ENCODE measurements around the gene PAIP2. TPM values are rescaled to one million over a fixed set of nuclear protein-coding genes. Genes with fewer than 3 reads are reported as not detected.
A peak's percentile ranks its signal among the peaks of the same experiment; 100 is the strongest.

The PAIP2 gene
- total and polyA plus RNA-seq, 11 donors = 93.2 to 154 (median 132) TPM

GRCh38 chr5:139394123-139394653 lies 52.5 kb downstream of the PAIP2 start:
- peaks cover 5 to 80% (median 51%) of the 10 kb centered on the region in 12 donors for H3K4me1 ChIP-seq
- peak overlapping the region; percentile 65 to 82 (median 69) for H3K4me3 ChIP-seq
- H3K36me3 ChIP-seq = peaks cover 0 to 14% (median 0%) of the 10 kb centered on the region in 9 donors
- ATAC-seq (peak in 3 of 4 donors; percentile 11 to 50 (median 33)), DNase-seq (peak in 4 of 5 donors; percentile 72 to 87 (median 78))
- 1 to 3% (median 2%) methylated on average over 14 to 62 of the region's 62 CpGs; no CpG with 5 or more reads in 1 of the 4 donors for WGBS, 4 donors
- peak overlapping the region; percentile 84 to 97 (median 93) for H3K27ac ChIP-seq
- TF ChIP-seq POLR2A (IDR thresholded peaks at IDR 0.05) (no peak), CTCF (IDR thresholded peaks at IDR 0.05) (peak; percentile 26 to 78 (median 44))
- peaks cover 0 to 28% (median 0%) of the 10 kb centered on the region in 9 donors for H3K27me3 ChIP-seq
- H3K9me3 ChIP-seq = no peaks in the 10 kb centered on the region
- intact Hi-C loops (cut with DNase I) = loop anchor here in 5 of 10 donors (2.0 to 10.0 kb wide), 4 partner anchors 21 to 99 kb away; partner anchors contain the start of genes PAIP2 (in 5 of the 5) and MATR3 (in 1 of the 5)

GRCh38 chr5:139394654-139395566 lies 53.3 kb downstream of the PAIP2 start, which contains the start of gene PROB1:
TSS of gene PROB1 (minus strand) at chr5:139395104. CDS start at chr5:139395081, 23 bp downstream.
- WGBS, 4 donors = 6 to 15% (median 12%) methylated on average over 36 to 76 of the region's 76 CpGs
- H3K36me3 ChIP-seq = peaks cover 0 to 17% (median 0%) of the 10 kb centered on the region in 9 donors
- intact Hi-C loops (cut with DNase I) = loop anchor here in 6 of 10 donors (1.0 to 10.0 kb wide), 5 partner anchors 20 to 100 kb away; partner anchors contain the start of genes PAIP2 (in 5 of the 6) and MATR3 (in 1 of the 6)
- DNase-seq = peak; percentile 74 to 87 (median 82)
- TF ChIP-seq POLR2A (IDR thresholded peaks at IDR 0.05) (peak; percentile 39 to 58), CTCF (IDR thresholded peaks at IDR 0.05) (no peak)
- peaks cover 0 to 28% (median 0%) of the 10 kb centered on the region in 9 donors for H3K27me3 ChIP-seq
- peak within 1 kb of the TSS; percentile 65 to 82 (median 69) for H3K4me3 ChIP-seq
- H3K4me1 ChIP-seq = peaks cover 5 to 79% (median 51%) of the 10 kb centered on the region in 12 donors
- no peaks in the 10 kb centered on the region for H3K9me3 ChIP-seq
- peak within 1 kb of the TSS; percentile 84 to 97 (median 93) for H3K27ac ChIP-seq
- ATAC-seq = peak; percentile 76 to 81 (median 78)

GRCh38 chr5:139395844-139396640 lies 54.4 kb downstream of the PAIP2 start:
- Histone ChIP-seq H3K27ac (peak overlapping the region; percentile 84 to 97 (median 93)), H3K36me3 (peaks cover 0 to 22% (median 0%) of the 10 kb centered on the region in 9 donors), H3K4me1 (peaks cover 5 to 68% (median 48%) of the 10 kb centered on the region in 12 donors), H3K27me3 (peaks cover 0 to 28% (median 0%) of the 10 kb centered on the region in 9 donors), H3K9me3 (no peaks in the 10 kb centered on the region), H3K4me3 (peak overlapping the region in 9 of 12 donors; percentile 65 to 82 (median 70))
- TF ChIP-seq CTCF (IDR thresholded peaks at IDR 0.05) (no peak), POLR2A (IDR thresholded peaks at IDR 0.05) (peak in 1 of 2 donors; percentile 28)
- intact Hi-C loops (cut with DNase I) = loop anchor here in 4 of 10 donors (1.0 to 10.0 kb wide), 4 partner anchors 19 to 101 kb away; partner anchors contain the start of gene MATR3 (in 1 of the 4)
- DNase-seq (peak in 2 of 5 donors; percentile 60 to 79), ATAC-seq (peak; percentile 22 to 47 (median 40))
- WGBS, 4 donors = 54 to 66% (median 61%) methylated on average over 8 of the region's 8 CpGs

Measured in heart left ventricle (tissue), 16 donors.